Adipose tissue (tissue), 3 donors: Measurements from ENCODE around the gene STX10. TPM values are rescaled to one million over a fixed set of nuclear protein-coding genes. Genes with fewer than 3 reads are reported as not detected.
"Not testable (repeated sequence)": the region's sequence is repeated elsewhere in the genome, so short reads cannot be mapped to it uniquely, and the experiment has no call there.

Experiments
- H3K27ac ChIP-seq: one replicate; pipeline ENCODE4 v1.5.1; 2013; ENCODE audit warnings: low read depth, low read length
- WGBS, 3 donors: extraction: QIAGEN DNeasy Blood & Tissue Kit; methylation state at CpG; one replicate each; pipeline ENCODE4 v1.1.7; 2013; 5-methylcytosine and 5-hydroxymethylcytosine counted together
- polyA plus RNA-seq, 3 donors: library from polyadenylated mRNA; stranded (reverse); fragments of 200-250 nt; gene quantifications; one replicate each; pipeline ENCODE4 v1.2.3, GENCODE V29; 2013
- donor health status: healthy with polysubstance abuse.
- donor health status: Bipolar disorder and iron deficiency.
- donor health status: healthy.

STX10 gene
- polyA plus RNA-seq, 3 donors, result 34.5 to 69.2 (median 63.1) TPM

DNA sequence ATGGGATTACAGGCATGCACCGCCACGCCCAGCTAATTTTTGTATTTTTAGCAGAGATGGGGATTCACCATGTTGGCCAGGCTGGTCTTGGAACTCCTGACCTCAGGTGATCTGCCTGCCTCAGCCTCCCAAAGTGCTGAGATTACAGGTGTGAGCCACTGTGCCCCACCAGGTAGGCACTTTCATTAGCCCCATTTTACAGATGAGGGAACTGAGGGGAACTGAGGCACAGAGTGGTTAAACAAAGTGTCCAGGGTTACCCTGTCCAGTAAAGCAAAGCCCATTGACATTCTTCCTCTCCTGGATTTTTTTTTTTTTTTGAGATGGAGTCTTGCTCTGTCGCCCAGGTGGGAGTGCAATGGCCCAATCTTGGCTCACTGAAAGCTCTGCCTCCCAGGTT is 16.0 kb upstream of the STX10 start:
- H3K27ac ChIP-seq, result not testable (repeated sequence)
- 84 to 91% (median 89%) methylated on average over 3 of the region's 3 CpGs for WGBS, 3 donors

DNA sequence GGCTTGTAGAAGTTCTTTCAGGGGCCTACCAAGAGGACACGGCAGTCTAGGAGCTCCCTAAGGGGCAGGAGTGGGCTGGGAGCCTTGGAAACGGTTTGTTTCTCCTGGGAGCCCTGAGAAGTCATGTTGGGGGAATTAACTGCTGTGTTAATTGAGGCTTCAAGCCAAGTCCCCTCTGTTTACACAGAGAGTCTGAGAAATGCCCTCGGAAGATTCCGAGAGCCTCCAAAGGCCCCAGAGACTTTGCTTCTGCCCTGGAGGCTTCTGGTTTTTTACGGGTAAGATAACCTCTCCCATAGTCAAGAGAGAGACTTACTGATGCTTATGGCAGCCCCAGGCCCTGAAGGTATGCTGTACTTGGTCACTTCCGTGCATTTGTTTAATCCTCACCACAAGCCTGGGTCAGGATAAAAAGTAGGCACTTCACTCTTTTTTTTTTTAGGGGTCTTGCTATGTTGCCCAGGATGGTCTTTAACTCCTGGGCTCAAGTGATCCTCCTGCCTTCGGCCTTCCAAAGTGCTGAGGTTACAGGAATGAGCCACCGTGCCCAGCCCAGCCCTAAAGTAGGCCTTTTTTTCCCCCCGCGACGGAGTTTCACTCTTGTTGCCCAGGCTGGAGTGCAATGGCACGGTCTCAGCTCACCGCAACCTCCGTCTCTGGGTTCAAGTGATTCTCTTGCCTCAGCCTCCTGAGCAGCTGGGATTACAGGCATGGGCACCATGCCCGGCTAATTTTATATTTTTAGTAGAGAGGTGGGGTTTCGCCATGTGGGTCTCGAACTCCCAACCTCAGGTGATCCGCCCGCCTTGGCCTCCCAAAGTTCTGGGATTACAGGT is 15.2 kb upstream of the STX10 start:
- WGBS, 3 donors, result 76 to 77% (median 77%) methylated on average over 16 to 19 of the region's 19 CpGs
- H3K27ac ChIP-seq, result peak overlapping the region; percentile 19

DNA sequence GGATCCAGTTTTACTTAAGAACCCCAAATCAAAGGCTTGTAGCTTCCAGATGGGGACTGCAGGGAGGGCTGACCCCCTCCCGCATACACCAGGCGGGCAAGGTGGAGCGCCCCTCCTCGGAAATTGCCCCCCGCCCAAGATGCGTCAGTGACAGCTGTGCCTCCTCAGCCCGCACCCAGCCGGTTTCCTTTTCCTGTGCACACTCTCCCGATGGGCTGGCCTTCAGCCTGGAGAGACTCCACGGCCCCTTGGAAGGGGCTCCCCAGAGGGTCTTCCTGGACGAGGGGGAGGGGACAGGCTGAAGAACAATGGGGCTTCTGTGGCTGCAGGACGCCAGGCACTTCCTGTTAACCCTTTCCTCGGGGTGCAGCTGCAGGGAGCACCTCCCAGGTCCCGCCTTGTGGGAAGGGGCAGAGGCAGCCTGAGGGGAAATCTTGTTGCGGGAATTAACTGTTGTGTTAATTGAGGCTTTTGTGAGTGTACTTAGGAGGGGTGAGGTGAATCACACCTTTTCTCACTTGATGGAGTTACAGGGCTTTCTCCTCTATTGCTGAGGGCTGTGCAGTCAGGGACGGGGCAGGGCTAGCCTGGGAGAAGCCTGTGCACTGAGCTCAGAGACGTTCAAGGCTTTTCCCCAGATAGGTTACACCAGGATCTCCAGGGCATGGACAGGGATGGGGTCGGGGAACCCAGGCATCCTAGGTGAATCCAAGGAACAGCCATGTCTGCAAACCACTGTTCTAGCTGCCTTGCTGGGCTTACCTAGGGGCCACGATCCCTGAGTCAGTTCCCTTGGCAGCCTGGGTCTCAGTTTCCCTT is 14.4 kb upstream of the STX10 start:
- 11 to 24% (median 13%) methylated on average over 19 of the region's 19 CpGs for WGBS, 3 donors
- H3K27ac ChIP-seq, result peak overlapping the region; percentile 98

DNA sequence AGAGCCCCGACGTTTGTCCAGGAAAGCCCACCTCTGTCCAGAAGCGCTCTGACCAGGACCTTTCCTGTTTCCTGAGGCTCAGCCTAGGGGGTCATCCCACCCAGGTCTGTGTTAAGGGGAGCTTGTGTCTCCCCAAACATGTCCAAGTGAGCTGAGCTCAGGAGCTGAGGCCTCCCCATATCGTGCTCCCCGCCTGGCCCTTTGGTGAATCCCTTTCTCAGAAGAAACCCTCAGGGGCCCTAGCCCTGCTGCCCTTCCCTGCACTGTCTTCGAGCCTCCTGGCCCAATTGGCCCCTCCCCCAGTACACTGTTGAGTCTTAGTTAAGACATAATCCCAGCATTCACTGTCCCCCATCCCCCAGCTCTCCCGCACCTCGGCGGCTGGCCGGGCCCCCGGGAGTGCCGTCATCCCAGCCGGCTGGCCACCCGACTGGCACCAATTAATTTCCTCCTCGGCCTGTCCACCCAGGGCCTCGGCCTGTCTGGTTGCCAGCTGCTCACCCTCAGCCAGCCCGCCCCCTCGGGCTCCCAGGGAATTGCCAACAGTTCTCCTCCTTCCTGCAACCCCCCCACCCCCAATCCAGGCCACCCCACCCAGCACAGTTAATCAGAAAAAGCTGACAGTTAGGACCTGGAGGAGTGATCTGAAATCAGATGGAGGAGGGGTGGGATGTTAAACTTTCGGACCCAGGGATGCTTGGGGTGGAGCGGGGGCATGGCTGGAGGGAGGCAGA is 13.6 kb upstream of the STX10 start:
- 3 to 7% (median 4%) methylated on average over 20 of the region's 20 CpGs for WGBS, 3 donors
- H3K27ac ChIP-seq, result peak overlapping the region; percentile 98

DNA sequence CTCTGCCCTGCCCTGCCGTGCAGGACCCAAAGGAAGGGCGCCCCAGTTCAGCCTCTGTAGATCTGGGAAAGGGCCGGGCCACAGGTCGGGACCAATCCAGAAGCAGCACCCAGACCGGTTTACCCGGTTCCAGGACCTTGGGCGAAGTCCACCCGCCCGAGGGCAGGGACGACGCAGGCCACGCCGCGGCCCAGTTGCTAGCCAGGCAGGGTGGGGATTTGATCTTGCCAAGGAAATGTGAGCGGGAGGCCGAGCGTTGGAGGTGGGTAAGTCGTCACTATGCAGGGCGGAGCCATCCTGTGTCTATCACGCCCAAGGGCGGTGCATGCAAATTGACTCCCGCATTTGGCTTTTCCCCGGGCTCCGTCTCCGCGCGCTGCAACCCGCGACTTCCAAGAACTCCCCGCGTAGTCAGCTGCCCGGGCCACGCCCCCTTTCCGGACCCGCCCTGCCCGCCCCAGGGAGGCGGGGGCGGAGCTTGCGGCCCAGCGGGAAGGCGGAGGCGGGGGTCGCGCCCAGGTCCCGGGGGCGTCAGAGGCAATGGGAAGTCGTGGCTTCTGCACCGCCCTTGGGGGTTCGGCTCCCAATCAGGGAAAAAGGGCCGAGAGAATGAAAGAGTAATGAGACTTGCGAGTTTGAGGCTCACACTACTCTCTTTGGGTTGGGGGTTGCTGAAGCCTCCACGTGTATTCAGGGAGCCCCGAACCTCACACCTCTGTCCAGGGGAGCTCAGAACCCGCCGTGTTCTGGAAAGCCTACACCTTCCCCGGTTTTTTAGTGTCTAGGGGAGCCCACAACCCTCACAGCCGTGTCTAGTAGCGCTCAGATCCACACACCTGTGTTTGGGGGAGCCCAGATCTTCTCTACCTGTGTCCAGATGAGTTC is 12.8 kb upstream of the STX10 start:
- WGBS, 3 donors, result 1% methylated on average over 58 of the region's 58 CpGs
- H3K27ac ChIP-seq, result peak overlapping the region; percentile 98

DNA sequence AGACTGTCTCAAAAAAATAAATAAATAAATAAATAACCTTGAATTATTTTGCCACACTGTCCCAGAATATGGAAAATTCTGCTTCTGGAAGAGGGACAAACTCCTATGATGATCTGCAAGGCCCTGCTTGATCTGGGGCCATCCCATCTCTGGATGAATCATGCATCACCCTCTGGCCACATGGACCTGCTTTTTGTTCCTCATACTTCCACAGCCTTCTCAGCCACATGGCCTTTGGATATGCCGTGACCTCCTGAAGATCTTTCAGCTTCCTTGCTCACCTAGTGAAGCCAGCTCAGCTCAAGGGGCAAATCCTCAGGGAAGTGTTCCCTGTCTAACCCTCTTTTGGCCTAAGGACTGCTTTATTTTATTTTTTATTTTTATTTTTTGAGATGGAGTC is 10.4 kb upstream of the STX10 start:
- H3K27ac ChIP-seq, result no peak overlapping the region
- WGBS, 3 donors, result 70 to 93% (median 79%) methylated on average over 1 of the region's 1 CpG

DNA sequence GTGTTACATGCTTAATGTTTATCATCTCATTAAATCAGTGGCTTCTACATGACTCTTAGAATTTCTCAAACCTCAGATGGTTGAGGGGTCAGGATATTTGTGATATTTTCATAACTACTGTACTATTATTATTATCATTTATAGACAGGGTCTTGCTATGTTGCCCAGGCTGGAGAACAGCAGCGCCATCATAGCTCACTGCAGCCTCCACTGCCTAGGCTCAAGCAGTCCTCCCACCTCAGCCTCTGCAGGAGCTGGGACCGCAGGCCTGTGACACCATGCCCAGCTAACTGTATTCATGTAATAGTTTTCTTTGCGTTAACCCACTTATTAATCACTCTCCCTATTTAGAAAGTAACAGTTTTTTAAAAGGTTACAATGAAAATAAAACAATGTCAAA is 9.5 kb upstream of the STX10 start:
- no peak overlapping the region for H3K27ac ChIP-seq
- 95 to 96% (median 96%) methylated on average over 3 of the region's 3 CpGs for WGBS, 3 donors

DNA sequence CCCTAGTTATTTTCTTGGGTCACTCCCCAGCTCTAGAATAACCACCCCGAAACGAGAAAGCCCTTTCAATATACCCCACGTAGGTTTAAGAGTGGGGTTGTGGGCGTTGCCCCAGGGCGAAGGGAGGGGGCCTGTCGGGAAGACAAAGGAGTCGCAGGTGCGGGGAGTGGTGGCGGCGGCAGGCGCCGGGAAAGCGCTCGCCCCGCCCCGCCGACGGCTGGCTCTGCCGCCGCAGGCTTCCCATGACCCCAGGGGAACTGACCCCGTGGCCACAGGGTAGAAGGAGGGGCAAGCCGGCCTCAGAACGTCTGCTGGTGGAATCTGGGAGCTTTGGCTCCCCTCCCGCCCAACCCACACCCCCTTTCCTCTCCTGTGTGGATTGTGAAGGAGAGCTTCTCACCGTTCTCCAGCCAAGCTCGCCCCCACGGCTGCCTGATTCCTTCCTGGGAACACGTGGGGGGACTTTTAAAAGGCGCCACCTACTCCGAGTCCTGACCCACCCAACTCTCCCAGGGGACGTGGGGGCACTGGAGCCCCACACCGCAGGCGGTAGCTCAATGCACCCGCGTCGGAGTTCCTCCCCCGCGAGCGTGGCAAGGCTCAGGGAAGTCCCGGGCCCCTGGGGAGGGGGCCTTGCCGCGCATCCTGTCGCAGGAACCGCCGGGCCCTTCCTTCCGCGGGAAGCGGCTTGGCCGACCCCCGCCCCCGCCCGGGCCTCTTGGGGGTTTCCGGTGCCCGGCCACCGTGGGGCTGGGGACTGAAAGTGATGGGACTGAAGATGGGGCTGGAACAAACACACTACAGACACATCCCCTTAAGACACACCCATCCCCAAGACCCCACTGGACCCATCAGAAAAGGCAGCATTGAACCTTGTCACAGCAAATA is 5.5 kb upstream of the STX10 start:
- 2 to 5% (median 3%) methylated on average over 51 to 55 of the region's 55 CpGs for WGBS, 3 donors
- peak overlapping the region; percentile 36 for H3K27ac ChIP-seq

DNA sequence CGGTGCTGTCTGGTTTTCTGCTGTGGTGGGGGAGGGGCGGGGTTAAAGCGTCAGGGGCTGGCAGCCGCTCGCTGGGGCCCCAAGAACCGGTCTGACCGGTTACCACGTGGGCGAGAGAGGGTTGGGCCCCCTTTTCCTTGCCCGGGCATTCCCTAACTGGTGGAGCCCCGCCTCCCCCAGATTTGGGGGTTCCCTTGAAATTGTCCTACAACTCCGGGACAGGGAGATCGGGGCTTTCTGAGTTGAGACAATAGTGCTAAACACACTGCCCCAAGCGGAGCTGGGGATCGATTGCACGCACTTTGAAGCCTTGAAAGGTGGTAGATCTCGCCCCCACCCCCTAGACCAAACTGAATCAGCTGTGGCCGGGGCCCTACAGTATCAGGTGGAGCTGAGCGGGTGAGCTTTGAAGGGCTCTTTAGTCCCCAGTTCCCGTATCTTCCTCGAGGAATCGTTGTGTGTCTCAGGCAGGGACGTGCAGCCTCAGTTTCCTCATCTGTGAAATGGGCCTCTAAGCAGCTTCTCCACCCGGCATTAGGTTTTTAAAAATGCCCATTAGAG is 4.8 kb upstream of the STX10 start:
- peak overlapping the region; percentile 29 for H3K27ac ChIP-seq
- WGBS, 3 donors, result 1 to 3% (median 2%) methylated on average over 24 of the region's 24 CpGs

DNA sequence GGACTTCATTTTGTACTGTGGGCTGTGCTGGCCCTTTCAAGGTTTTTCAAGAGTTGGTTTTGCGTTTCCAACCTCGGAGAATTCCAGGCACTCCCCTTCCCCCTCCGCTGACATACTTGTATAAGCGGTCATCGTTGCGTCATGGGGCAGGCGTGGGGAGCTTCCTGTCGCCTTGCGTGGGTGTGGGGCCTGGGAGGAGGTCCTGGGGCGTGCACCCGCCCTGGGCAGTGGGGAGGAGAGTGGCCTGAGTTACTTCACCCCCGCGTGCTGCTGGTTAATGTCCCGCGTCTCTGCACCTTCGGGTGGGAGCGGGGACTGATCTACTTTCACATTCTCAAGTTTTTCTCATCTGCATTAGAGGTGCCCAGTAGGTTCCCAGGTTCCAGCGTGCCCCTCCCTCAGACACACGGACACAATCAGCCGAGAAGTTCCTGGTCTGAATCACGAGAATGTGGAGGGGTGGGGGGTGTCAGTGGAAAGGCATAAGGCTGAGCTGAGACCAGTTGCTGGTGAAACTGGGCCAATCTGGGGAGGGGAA is 4.1 kb upstream of the STX10 start:
- peak overlapping the region; percentile 82 for H3K27ac ChIP-seq
- 1% methylated on average over 21 of the region's 21 CpGs for WGBS, 3 donors

DNA sequence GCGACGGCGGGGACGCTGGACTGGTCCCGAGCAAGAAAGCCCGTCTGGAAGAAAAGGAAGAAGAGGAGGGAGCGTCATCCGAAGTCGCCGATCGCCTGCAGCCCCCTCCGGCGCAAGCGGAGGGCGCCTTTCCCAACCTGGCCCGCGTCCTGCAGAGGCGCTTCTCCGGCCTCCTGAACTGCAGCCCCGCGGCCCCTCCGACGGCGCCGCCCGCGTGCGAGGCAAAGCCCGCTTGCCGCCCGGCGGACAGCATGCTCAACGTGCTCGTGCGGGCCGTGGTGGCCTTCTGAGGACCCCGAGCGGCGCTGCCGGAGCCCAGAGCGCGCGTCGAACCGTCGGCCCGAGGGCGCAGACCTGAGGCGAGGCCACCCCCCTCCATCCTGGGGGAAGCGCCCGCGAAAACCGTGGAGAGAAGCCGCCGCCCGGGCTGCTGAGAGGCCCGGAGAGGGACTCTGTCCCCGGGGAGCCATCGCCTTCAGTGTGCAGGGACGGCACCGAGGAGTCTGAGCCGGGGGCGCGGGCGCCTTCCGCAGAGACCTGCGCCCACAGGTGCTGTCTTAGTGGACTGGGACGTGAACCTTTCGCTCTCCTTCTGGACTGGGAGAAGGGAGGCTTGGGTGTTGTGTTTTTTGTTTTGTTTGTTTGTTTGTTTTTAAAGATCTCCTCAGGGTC is 3.5 kb upstream of the STX10 start:
- WGBS, 3 donors, result 0 to 1% (median 1%) methylated on average over 51 to 69 of the region's 69 CpGs
- peak overlapping the region; percentile 82 for H3K27ac ChIP-seq

DNA sequence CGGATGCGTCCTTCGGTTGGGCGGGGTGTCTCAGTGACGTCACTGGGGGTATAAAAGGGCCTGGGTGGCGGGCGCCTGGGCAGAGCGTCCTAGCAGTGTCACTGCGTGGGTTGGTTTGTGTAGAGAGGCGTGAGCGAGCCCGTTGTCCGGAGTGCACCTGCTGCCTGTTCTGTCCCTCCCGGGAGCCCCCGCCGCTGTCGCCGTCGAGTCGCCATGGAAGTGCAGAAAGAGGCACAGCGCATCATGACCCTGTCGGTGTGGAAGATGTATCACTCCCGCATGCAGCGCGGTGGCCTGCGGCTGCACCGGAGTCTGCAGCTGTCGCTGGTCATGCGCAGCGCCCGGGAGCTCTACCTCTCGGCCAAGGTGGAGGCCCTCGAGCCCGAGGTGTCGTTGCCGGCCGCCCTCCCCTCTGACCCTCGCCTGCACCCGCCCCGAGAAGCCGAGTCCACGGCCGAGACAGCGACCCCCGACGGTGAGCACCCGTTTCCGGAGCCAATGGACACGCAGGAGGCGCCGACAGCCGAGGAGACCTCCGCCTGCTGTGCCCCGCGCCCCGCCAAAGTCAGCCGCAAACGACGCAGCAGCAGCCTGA is 2.9 kb upstream of the STX10 start:
- WGBS, 3 donors, result 0 to 1% (median 0%) methylated on average over 50 to 59 of the region's 59 CpGs
- peak overlapping the region; percentile 82 for H3K27ac ChIP-seq

DNA sequence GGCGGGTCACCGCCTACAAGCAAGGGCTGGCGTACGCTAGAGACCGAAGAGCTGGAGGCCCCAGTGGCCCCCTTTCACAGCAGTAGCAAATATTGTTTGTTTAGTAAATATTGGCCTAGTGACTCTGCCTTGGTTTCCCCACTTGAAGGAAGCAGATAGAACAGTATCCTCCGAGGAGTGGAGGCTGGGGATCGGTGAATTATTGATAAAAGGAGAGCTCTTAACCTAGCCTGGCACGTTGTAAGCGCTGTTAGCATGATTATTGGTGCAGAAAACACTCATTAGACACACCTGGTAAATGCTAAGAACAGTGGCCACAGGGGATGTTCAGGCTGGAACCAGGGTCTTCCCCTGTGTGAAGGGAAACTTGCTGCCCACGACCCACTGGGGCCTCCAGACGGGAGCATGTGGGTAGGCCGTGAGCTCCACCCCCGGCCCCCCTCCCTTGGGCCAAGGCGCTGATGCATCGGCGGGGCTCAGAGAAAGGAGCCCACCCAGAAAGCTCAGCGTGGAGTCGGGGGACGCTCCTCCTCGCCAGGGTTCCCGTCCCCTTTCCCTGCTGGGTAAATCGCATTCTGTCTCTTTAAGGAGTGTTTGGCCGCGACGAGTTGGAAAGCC is 2.3 kb upstream of the STX10 start:
- H3K27ac ChIP-seq, result peak overlapping the region; percentile 30
- WGBS, 3 donors, result 0 to 1% (median 0%) methylated on average over 21 to 25 of the region's 25 CpGs

DNA sequence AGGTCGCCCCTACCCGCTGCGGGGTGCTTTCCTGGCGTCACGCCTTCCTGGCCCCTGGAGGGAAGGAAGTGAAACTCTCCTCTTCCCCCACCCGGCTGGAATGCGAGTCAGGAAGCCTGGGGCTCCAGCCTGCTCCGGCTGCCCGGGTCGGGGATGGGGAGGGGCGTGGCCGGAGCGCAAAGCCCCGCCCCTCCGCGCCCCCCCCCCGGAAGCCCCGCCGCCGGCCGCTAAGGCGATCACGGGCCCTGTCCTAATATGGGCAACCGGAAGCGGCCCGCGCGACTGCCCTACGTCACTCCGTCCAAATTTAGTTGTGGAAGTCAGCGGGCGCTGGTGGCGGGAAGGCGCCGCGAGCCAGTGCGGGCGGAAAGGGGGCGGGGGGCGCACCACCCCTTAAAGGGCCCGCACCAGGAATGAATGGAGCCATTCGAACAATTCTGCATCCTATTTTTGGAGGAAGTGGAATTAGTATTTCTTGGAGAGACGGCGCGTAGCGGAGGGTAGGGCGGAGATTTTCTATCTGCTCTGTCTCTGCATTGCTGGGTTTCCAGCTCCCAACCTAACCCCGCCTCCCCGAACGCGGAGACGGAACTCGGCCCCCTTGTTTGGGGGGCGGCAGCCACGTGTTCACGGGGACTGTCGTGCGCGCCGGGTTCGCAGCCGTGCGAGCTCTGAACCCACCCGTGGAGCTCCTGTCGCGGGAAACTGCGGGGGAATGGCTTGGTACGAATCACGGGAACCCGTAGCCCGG is 1.6 kb upstream of the STX10 start:
- peak overlapping the region; percentile 96 for H3K27ac ChIP-seq
- WGBS, 3 donors, result 0 to 1% (median 0%) methylated on average over 54 to 71 of the region's 71 CpGs
